ENCODE data around the gene VSTM4. TPM values are rescaled to one million over a fixed set of nuclear protein-coding genes. Genes with fewer than 3 reads are reported as not detected.

The VSTM4 gene
- total RNA-seq, 1 donor from 2014 or later: 21.1 TPM

DNA sequence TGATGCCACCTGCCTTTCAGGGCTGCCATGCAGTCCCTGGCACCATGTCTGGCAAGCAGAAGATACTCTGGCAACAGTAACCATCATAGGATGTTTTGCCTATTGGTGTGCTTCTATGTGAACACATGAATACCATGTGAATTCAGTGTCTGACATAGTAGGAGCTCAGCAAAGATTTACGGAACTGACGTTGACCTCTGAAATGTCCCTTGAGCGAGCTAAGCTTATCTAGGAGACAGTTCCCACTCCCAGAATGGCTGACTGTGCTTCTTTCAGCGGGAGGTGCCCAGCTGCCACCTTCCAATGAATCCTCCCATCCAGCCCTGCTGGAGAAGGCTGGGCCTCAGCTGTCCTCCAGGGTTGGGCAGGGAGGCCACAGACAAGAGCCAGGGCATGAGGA lies 104.5 kb downstream of the VSTM4 start:
- Histone ChIP-seq H3K36me3 (no peaks in the 10 kb centered on the region), H3K27ac (replicated peaks) (no peak overlapping the region), H3K4me1 (peaks cover 67% of the 10 kb centered on the region), H3K9me3 (replicated peaks) (no peaks in the 10 kb centered on the region), H3K27me3 (ENCODE audit: low read depth) (no peaks in the 10 kb centered on the region), H3K4me3 (no peak overlapping the region)
- no peak for DNase-seq
- TF ChIP-seq, protein P1, sequence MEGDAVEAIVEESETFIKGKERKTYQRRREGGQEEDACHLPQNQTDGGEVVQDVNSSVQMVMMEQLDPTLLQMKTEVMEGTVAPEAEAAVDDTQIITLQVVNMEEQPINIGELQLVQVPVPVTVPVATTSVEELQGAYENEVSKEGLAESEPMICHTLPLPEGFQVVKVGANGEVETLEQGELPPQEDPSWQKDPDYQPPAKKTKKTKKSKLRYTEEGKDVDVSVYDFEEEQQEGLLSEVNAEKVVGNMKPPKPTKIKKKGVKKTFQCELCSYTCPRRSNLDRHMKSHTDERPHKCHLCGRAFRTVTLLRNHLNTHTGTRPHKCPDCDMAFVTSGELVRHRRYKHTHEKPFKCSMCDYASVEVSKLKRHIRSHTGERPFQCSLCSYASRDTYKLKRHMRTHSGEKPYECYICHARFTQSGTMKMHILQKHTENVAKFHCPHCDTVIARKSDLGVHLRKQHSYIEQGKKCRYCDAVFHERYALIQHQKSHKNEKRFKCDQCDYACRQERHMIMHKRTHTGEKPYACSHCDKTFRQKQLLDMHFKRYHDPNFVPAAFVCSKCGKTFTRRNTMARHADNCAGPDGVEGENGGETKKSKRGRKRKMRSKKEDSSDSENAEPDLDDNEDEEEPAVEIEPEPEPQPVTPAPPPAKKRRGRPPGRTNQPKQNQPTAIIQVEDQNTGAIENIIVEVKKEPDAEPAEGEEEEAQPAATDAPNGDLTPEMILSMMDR (IDR thresholded peaks at IDR 0.05; ENCODE audit: borderline replicate concordance): no peak
- intact Hi-C loops (cut with micrococcal nuclease): no loop called here

DNA sequence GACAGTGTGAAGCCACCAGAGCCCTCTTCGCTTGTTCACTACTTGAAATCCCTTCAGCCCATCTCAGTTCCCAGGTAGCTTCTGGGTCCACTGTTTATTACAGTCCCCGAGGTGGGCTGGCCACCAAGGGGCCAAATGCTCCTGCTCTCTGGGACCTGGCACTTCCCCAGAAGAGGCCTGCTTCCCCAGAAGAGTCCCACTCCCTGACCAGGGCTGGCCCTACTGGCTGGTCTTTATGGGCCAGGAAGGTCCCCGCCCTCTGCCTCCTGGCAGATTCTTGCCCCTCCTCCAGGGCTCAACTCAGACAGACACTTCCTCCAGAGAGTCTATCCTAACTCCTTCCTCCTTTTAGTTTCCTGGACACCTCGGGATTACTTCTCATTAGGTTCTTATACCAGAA lies 105.0 kb downstream of the VSTM4 start:
- H3K27me3 ChIP-seq (ENCODE audit: low read depth): no peaks in the 10 kb centered on the region
- H3K4me1 ChIP-seq: peaks cover 67% of the 10 kb centered on the region
- no peaks in the 10 kb centered on the region for H3K36me3 ChIP-seq
- TF ChIP-seq, protein P1 (IDR thresholded peaks at IDR 0.05; ENCODE audit: borderline replicate concordance): no peak
- no peak for DNase-seq
- H3K4me3 ChIP-seq: no peak overlapping the region
- intact Hi-C loops (cut with micrococcal nuclease): no loop called here
- no peaks in the 10 kb centered on the region for H3K9me3 ChIP-seq (replicated peaks)
- H3K27ac ChIP-seq (replicated peaks): peak overlapping the region; percentile 88

DNA sequence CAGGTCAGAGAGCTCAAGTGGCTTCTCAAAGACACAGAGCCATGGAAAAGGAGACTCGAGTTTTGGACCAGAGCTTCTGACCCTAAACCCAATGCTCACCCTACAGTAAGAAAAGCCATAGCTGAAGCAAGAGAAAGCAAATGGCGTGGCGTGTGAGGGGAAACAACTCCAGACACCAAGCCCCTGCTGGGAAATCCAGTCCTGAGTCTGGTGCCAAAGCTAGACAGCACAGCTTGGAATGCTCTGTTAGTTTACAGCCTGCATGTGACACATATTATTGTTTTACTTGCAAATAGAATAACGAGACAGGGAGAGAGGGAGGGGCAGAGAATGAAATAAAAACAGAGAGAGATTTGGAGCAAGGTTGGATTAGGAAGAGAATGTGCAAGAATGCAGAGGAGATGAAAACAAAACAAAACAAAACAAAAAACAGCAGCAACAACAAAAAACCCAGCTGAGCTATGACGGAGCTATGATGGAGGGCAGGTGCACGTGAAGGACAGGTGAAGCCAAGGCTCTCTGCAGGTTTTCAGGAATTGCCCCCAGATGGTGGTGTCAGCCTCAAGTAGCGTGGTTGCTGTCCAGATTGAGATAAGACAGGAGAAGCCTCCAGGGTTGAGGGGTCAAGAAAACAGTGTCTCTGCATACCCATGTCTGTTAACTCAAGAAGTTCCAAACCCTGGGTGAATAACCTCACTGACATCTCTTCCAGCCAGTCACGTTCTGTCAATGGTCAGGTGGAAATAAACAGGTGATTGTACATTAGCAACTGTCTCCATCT lies 105.9 kb downstream of the VSTM4 start:
- TF ChIP-seq, protein P1 (IDR thresholded peaks at IDR 0.05; ENCODE audit: borderline replicate concordance): no peak
- H3K4me3 ChIP-seq: no peak overlapping the region
- intact Hi-C loops (cut with micrococcal nuclease): no loop called here
- no peaks in the 10 kb centered on the region for H3K27me3 ChIP-seq (ENCODE audit: low read depth)
- no peak for DNase-seq
- no peaks in the 10 kb centered on the region for H3K36me3 ChIP-seq
- H3K4me1 ChIP-seq: peaks cover 63% of the 10 kb centered on the region
- peak overlapping the region; percentile 88 for H3K27ac ChIP-seq (replicated peaks)
- no peaks in the 10 kb centered on the region for H3K9me3 ChIP-seq (replicated peaks)

DNA sequence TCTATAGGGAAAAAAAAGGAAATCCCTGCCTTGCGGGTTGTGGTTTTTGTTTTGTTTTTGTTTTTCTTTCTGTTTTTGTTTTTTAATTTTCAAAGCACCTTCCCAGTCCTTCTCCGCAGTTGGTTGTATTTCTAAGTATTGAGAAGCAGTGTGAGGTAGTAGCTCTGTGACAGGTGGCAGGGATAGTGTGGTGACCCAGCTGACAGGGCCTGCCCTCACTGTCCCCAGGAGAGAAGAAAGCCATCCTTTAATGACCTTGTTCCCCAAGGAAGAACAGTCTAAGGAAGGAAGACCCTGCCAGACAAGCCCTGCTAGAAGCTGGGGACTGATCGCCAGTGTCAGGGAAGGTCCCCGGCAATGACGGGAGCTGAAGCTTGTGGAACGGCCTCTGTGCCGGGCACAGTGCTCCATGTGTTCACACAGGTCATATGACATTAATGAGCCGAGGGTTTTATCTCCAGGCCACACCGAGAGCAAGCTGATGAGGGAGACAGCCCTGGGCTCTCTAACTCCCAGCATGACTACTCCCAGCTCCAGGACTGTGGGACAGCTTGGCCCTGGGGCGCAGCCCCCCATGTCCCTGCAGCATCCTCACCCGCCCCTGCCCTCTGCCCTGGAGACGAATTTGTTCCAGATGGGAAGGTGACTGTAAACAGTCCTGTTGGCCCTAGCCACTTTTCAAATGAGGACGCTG lies 106.7 kb downstream of the VSTM4 start:
- TF ChIP-seq, protein P1 (IDR thresholded peaks at IDR 0.05; ENCODE audit: borderline replicate concordance): no peak
- intact Hi-C loops (cut with micrococcal nuclease): no loop called here
- peak overlapping the region; percentile 88 for H3K27ac ChIP-seq (replicated peaks)

DNA sequence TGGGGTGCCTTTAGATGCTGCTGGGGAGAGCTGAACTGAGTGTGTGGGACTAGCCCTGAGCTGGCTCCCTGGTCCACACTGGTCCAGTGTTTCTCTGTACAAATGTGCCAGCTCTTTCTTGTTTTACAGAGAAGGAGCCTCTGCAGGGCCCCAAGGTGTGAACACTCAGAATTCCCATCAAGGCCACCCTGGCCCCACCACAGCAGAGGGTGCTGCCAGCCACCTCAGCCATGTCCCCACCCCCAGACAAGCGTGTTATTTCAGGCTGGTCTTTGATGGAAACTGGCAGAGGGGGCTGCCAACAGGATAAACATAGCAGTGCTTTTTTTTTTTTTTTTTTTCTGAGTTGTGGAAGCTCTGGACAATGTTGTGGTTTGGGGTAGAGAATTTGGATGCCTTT lies 107.2 kb downstream of the VSTM4 start:
- no peaks in the 10 kb centered on the region for H3K9me3 ChIP-seq (replicated peaks)
- no peaks in the 10 kb centered on the region for H3K36me3 ChIP-seq
- TF ChIP-seq, protein P1 (IDR thresholded peaks at IDR 0.05; ENCODE audit: borderline replicate concordance): no peak
- H3K4me3 ChIP-seq: no peak overlapping the region
- no peaks in the 10 kb centered on the region for H3K27me3 ChIP-seq (ENCODE audit: low read depth)
- intact Hi-C loops (cut with micrococcal nuclease): no loop called here
- peaks cover 50% of the 10 kb centered on the region for H3K4me1 ChIP-seq
- peak; percentile 43 for DNase-seq
- peak overlapping the region; percentile 88 for H3K27ac ChIP-seq (replicated peaks)

More for the DNA sequence above, 106.7 kb downstream of the VSTM4 start:
- Histone ChIP-seq H3K36me3 (no peaks in the 10 kb centered on the region), H3K9me3 (replicated peaks) (no peaks in the 10 kb centered on the region), H3K4me3 (no peak overlapping the region), H3K27me3 (ENCODE audit: low read depth) (no peaks in the 10 kb centered on the region), H3K4me1 (peaks cover 56% of the 10 kb centered on the region)
- DNase-seq: no peak
